Muscle of back (tissue), 10 donors: Measurements from ENCODE around the gene CMTR1. TPM values are rescaled to one million over a fixed set of nuclear protein-coding genes. Genes with fewer than 3 reads are reported as not detected.

ENCODE experiments used
- polyA plus RNA-seq, 10 donors: library from polyadenylated mRNA; unstranded; fragments of 120-200 nt; gene quantifications; one replicate each; pipeline ENCODE4 v1.2.1, GENCODE V29; 2013; ENCODE audit not compliant: insufficient read length in 10 of 10

Gene CMTR1
- polyA plus RNA-seq, 10 donors = 25.8 to 41.3 (median 29.2) TPM

Other genes starting within 250 kb of the CMTR1 start
- 1 to 10 TPM; 5.7 to 7.9 (median 7.3) TPM for gene TBC1D22B, start 175.4 kb upstream of the CMTR1 start, polyA plus RNA-seq
- gene TMEM217, start 175.1 kb upstream of the CMTR1 start, polyA plus RNA-seq = 1 to 10 TPM in 4 of 10 donors, under 1 TPM in 6; 0.37 to 1.3 (median 0.59) TPM
- gene RNF8, start 79.2 kb upstream of the CMTR1 start, polyA plus RNA-seq = 10 to 100 TPM; 13.0 to 22.1 (median 15.8) TPM
- gene CCDC167, start 66.7 kb downstream of the CMTR1 start, polyA plus RNA-seq = 10 to 100 TPM; 18.5 to 26.6 (median 22.0) TPM